Measurements from ENCODE around the gene HNRNPC. TPM values are rescaled to one million over a fixed set of nuclear protein-coding genes. Genes with fewer than 3 reads are reported as not detected.
A peak's percentile ranks its signal among the peaks of the same experiment; 100 is the strongest.

HNRNPC gene
- total and polyA plus RNA-seq, 2 donors (not counting 1 experiment from before 2014, with no cell fraction given): 543 to 885 TPM

DNA sequence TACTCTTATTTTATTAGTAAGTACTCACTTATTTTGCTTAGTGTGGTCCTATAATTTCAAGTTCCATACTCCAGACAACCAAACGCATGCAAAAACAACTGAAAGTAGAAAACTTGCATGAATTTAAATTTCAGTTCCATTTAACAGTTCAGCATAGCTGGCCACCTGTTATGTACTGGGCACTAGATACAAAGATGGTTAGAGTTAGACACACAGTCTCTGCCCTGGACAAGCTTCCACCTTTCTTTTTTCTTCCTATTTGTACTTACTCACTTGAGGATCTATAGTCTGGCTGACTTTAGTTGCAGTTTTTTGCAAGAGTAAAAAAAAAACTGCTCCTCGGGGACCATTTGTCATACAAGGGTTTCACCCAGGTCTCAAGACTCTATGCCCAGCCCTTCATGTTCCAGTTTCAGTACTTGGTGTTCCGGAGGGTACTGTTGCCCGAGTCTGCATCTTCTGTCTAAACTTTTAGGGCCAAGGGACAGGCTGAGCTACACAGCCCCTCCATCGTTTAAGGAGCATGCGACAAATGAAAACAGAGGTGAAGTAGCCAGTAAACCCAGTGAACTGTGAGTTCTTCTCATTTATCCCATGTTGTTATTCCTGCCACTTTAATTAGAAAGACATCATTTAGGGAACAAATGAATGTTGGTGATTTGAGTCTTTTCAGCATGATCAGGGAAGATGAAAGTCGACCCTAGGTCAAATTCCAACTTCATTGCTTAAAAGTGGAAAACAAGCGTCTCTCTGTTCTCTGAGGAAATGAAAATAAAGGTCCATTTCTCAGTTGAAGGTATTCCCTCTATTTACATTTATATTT lies 33.0 kb upstream of the HNRNPC start:
- no peak overlapping the region for H3K4me2 ChIP-seq (ENCODE audit: extremely low read depth, insufficient read depth, low read length)
- no peaks in the 10 kb centered on the region for H3K9me3 ChIP-seq (ENCODE audit: control insufficient read depth, insufficient read depth, low read depth, low read length)
- H3K36me3 ChIP-seq (ENCODE audit: control insufficient read depth, insufficient read depth, low read length): no peaks in the 10 kb centered on the region
- TF ChIP-seq EZH2 (IDR thresholded peaks at IDR 0.05; ENCODE audit: low read length, missing control alignments): no peak
- TF ChIP-seq, protein P1, sequence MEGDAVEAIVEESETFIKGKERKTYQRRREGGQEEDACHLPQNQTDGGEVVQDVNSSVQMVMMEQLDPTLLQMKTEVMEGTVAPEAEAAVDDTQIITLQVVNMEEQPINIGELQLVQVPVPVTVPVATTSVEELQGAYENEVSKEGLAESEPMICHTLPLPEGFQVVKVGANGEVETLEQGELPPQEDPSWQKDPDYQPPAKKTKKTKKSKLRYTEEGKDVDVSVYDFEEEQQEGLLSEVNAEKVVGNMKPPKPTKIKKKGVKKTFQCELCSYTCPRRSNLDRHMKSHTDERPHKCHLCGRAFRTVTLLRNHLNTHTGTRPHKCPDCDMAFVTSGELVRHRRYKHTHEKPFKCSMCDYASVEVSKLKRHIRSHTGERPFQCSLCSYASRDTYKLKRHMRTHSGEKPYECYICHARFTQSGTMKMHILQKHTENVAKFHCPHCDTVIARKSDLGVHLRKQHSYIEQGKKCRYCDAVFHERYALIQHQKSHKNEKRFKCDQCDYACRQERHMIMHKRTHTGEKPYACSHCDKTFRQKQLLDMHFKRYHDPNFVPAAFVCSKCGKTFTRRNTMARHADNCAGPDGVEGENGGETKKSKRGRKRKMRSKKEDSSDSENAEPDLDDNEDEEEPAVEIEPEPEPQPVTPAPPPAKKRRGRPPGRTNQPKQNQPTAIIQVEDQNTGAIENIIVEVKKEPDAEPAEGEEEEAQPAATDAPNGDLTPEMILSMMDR (conservative IDR thresholded peaks at IDR 0.05 in 1 of 2, IDR thresholded peaks at IDR 0.05 in 1 of 2; ENCODE audit: low read depth in 1 of 2, low read length in 2 of 2): no peak
- DNase-seq (ENCODE audit: low read depth in 2 of 2): no peak
- H2AFZ ChIP-seq (ENCODE audit: low read length): no peak overlapping the region
- H3K4me3 ChIP-seq (replicated peaks in 1 of 4; ENCODE audit: control extremely low read depth in 1 of 4, insufficient read depth in 1 of 4, low read depth in 3 of 4, low read length in 4 of 4): no peak overlapping the region
- no peak overlapping the region for H3K27ac ChIP-seq (ENCODE audit: insufficient read depth, low read length)
- H4K20me1 ChIP-seq (ENCODE audit: control insufficient read depth, extremely low read depth, insufficient read depth, low read length): no peaks in the 10 kb centered on the region
- H3K4me1 ChIP-seq (ENCODE audit: control insufficient read depth, extremely low read depth, insufficient read depth, low read length): no peaks in the 10 kb centered on the region
- H3K27me3 ChIP-seq (ENCODE audit: control insufficient read depth, insufficient read depth, low read length): peaks cover 7% of the 10 kb centered on the region
- no peaks in the 10 kb centered on the region for H3K79me2 ChIP-seq (ENCODE audit: control insufficient read depth, insufficient read depth, low read length)
- no peak overlapping the region for H3K9ac ChIP-seq (ENCODE audit: insufficient read depth, low read length)

DNA sequence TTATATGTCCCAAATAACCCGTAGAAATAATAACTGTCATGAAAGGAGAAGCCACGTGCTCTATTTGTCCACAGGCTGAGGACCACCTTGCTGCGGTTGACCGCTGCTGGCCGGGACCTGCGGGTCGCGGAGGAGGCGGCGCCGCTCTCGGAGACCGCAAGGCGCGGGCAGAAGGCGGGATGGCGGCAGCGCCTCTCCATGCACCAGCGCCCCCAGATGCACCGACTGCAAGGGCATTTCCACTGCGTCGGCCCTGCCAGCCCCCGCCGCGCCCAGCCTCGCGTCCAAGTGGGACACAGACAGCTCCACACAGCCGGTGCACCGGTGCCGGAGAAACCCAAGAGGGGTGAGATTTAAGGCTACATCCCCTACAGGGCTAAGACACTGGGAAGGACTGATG lies 31.6 kb upstream of the HNRNPC start:
- Histone ChIP-seq H3K27ac (ENCODE audit: insufficient read depth, low read length) (no peak overlapping the region), H3K4me1 (ENCODE audit: control insufficient read depth, extremely low read depth, insufficient read depth, low read length) (no peaks in the 10 kb centered on the region), H3K4me2 (ENCODE audit: extremely low read depth, insufficient read depth, low read length) (peak overlapping the region; percentile 64), H3K79me2 (ENCODE audit: control insufficient read depth, insufficient read depth, low read length) (no peaks in the 10 kb centered on the region), H3K27me3 (ENCODE audit: control insufficient read depth, insufficient read depth, low read length) (peaks cover 7% of the 10 kb centered on the region), H2AFZ (ENCODE audit: low read length) (peak overlapping the region; percentile 23), H3K9ac (ENCODE audit: insufficient read depth, low read length) (no peak overlapping the region), H3K4me3 (replicated peaks in 1 of 4; ENCODE audit: control extremely low read depth in 1 of 4, insufficient read depth in 1 of 4, low read depth in 3 of 4, low read length in 4 of 4) (peak overlapping the region in 1 of 4 experiments; percentile 26), H4K20me1 (ENCODE audit: control insufficient read depth, extremely low read depth, insufficient read depth, low read length) (no peaks in the 10 kb centered on the region), H3K36me3 (ENCODE audit: control insufficient read depth, insufficient read depth, low read length) (no peaks in the 10 kb centered on the region), H3K9me3 (ENCODE audit: control insufficient read depth, insufficient read depth, low read depth, low read length) (no peaks in the 10 kb centered on the region)
- TF ChIP-seq EZH2 (IDR thresholded peaks at IDR 0.05; ENCODE audit: low read length, missing control alignments): no peak
- TF ChIP-seq, protein P1 (conservative IDR thresholded peaks at IDR 0.05 in 1 of 2, IDR thresholded peaks at IDR 0.05 in 1 of 2; ENCODE audit: low read depth in 1 of 2, low read length in 2 of 2): no peak
- peak in 1 of 2 donors; percentile 11 for DNase-seq (ENCODE audit: low read depth in 2 of 2)

DNA sequence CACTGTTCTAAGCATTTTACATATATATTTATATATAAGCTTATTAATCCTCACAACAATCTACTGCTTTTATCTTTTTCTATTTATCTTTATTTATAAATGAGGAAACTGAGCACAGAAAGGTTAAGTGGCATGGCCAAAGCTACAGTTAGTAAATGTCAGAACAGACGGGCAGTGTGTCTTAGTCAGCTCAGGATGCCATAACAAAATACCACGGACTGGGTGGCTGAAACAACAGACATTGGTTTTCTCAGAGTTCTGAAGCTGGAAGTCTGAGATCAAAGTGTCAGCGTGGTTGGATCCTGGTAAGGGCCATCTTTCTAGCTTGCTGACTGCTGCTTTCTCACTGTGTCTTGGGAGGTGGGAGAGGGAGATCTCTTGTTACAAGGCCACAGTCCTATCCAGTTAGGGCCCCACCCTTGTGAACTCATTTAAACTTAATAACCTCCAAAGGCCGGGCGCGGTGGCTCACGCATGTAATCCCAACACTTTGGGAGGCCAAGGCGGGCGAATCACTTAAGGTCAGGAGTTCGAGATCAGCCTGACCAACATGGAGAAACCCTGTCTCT lies 30.4 kb upstream of the HNRNPC start:
- no peak overlapping the region for H2AFZ ChIP-seq (ENCODE audit: low read length)
- H3K27ac ChIP-seq (ENCODE audit: insufficient read depth, low read length): no peak overlapping the region
- no peaks in the 10 kb centered on the region for H3K36me3 ChIP-seq (ENCODE audit: control insufficient read depth, insufficient read depth, low read length)
- no peak overlapping the region for H3K4me3 ChIP-seq (replicated peaks in 1 of 4; ENCODE audit: control extremely low read depth in 1 of 4, insufficient read depth in 1 of 4, low read depth in 3 of 4, low read length in 4 of 4)
- H4K20me1 ChIP-seq (ENCODE audit: control insufficient read depth, extremely low read depth, insufficient read depth, low read length): no peaks in the 10 kb centered on the region
- H3K27me3 ChIP-seq (ENCODE audit: control insufficient read depth, insufficient read depth, low read length): peaks cover 7% of the 10 kb centered on the region
- DNase-seq (ENCODE audit: low read depth in 2 of 2): no peak
- no peak overlapping the region for H3K4me2 ChIP-seq (ENCODE audit: extremely low read depth, insufficient read depth, low read length)
- H3K9me3 ChIP-seq (ENCODE audit: control insufficient read depth, insufficient read depth, low read depth, low read length): no peaks in the 10 kb centered on the region
- no peak overlapping the region for H3K9ac ChIP-seq (ENCODE audit: insufficient read depth, low read length)
- H3K79me2 ChIP-seq (ENCODE audit: control insufficient read depth, insufficient read depth, low read length): no peaks in the 10 kb centered on the region
- H3K4me1 ChIP-seq (ENCODE audit: control insufficient read depth, extremely low read depth, insufficient read depth, low read length): no peaks in the 10 kb centered on the region
- TF ChIP-seq EZH2 (IDR thresholded peaks at IDR 0.05; ENCODE audit: low read length, missing control alignments): no peak
- TF ChIP-seq, protein P1 (conservative IDR thresholded peaks at IDR 0.05 in 1 of 2, IDR thresholded peaks at IDR 0.05 in 1 of 2; ENCODE audit: low read depth in 1 of 2, low read length in 2 of 2): no peak

All from fibroblast of lung (primary cell).